Dendritic cell treated with granulocyte-macrophage colony-stimulating factor and Interleukin-4, amounts not matched to agents 40 ng/mL and 50 ng/mL, for 4 days (primary cell): ENCODE measurements around the gene ASPHD1.

Experiments
- H3K27ac Mint-ChIP-seq: one replicate; pipeline ENCODE4 v1.8.0; 2022; ENCODE audit warnings: mild to moderate bottlenecking, mixed read lengths
- H3K27me3 Mint-ChIP-seq: one replicate; pipeline ENCODE4 v1.8.0; 2022; ENCODE audit warnings: mild to moderate bottlenecking, mixed read lengths
- H3K36me3 Mint-ChIP-seq: one replicate; pipeline ENCODE4 v1.8.0; 2022; ENCODE audit warnings: low read depth, mixed read lengths
- H3K4me1 Mint-ChIP-seq: one replicate; pipeline ENCODE4 v1.8.0; 2022; ENCODE audit warnings: low read depth, mixed read lengths
- H3K4me3 Mint-ChIP-seq: one replicate; pipeline ENCODE4 v1.8.0; 2022; ENCODE audit warnings: mild to moderate bottlenecking, moderate library complexity, mixed read lengths
- H3K9me3 Mint-ChIP-seq: one replicate; pipeline ENCODE4 v1.8.0; 2022; ENCODE audit warnings: mixed read lengths
- intact Hi-C: fragments of 100-400 bp; cut with micrococcal nuclease; formaldehyde crosslinking; loops from one replicate; pipeline ENCODE4 v1.15.0; 2022

Gene ASPHD1, protein sequence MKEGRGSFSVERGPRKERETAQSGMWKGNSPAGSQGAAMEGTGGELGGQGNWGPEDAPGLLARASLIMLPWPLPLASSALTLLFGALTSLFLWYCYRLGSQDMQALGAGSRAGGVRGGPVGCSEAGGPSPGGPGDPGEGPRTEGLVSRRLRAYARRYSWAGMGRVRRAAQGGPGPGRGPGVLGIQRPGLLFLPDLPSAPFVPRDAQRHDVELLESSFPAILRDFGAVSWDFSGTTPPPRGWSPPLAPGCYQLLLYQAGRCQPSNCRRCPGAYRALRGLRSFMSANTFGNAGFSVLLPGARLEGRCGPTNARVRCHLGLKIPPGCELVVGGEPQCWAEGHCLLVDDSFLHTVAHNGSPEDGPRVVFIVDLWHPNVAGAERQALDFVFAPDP

DNA sequence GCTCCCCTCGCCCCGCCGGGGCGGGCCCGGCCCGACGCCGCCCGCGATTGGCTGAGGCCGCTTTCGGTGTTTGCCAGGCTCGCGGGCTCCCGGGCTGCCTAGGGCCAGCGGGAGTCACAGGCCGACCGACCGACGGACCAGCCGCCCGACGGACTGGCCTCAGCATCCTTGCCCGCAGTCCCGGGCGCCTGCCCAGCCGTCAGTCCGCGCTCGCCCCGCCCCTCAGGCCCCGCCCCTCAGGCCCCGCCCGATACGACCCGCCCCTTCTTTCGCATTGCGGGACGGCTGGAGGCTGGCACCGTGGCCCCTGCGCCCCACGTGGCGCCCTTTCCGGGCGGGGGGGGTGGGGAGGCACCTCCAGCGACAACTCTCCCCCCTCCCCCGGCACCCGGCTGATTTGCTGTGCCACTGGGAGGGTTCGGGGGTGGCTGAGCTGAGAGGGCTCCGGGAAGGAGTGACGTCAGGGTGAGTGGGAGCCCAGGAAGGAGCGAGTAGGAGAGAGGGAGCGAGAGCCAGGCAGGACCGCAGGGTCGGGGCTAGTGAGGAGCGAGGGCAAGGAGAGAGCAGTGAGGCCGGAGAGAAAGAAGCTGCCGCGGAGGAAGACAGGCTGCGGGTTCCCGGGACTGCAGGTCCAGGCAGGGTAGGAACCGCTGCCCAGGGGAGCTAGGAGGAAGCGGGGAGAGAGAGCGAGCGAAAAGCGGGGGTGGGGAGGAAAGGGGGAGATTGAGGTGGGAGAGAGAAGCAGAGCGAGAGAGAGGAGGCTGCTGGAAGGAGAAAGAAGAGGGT, at the start of gene ASPHD1:
TSS of gene ASPHD1 (plus strand) at position 387 of the 786 bp plus-strand sequence. CDS start 484 bp downstream, outside the sequence.
- intact Hi-C loops = loop anchor here (2.0 to 5.0 kb wide), 2 partner anchors 37 to 62 kb away; partner anchors contain the start of genes CDIPT and TMEM219
- no peaks in the 10 kb centered on the region for H3K9me3 Mint-ChIP-seq
- H3K27ac Mint-ChIP-seq = peak within 1 kb of the TSS; percentile 64
- H3K4me1 Mint-ChIP-seq = peaks cover 14% of the 10 kb centered on the region
- H3K27me3 Mint-ChIP-seq = peaks cover 56% of the 10 kb centered on the region
- H3K36me3 Mint-ChIP-seq = no peaks in the 10 kb centered on the region
- peak within 1 kb of the TSS; percentile 84 for H3K4me3 Mint-ChIP-seq

DNA sequence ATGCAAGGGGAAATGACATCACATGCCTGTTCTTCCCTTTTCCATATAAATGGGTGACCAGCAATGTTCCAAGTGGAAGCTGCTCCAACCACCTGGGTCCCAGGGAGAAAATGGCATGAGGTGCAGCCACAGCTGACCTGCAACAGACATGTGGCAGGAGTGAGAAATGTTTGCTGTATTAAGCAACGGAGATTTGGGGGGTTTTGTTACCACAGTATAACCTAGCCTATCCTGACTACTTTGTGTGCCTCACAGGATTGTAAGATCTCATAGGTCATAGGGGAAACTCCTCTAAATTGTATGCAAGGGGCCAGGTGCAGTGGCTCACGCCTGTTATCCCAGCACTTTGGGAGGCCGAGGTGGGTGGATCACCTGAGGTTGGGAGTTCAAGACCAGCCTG, 49.3 kb upstream of the ASPHD1 start:
- Mint-ChIP-seq H3K36me3 (peaks cover 50% of the 10 kb centered on the region), H3K4me3 (no peak overlapping the region), H3K27ac (no peak overlapping the region), H3K4me1 (peaks cover 14% of the 10 kb centered on the region), H3K9me3 (no peaks in the 10 kb centered on the region), H3K27me3 (no peaks in the 10 kb centered on the region)
- intact Hi-C loops = no loop called here

DNA sequence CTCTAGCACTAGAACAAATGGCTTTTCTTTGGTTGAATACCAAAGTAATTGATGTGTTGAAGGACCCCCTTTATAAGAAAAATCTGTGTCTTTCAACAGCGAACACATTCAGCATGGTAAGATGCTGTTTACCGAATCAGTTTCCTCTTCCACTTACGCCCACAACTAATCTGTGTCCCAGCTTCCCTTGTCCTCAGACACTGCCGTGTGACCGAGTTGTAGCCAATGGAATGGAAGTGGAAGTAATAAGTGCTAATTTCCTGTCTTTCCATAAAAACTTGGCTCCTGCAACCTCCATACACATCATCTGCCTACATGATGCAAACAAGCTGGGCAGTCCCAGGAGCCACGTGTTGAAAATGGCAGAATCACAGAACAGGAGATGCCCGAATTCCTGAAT, 47.6 kb upstream of the ASPHD1 start:
- no peak overlapping the region for H3K4me3 Mint-ChIP-seq
- no peak overlapping the region for H3K27ac Mint-ChIP-seq
- no peaks in the 10 kb centered on the region for H3K27me3 Mint-ChIP-seq
- peaks cover 14% of the 10 kb centered on the region for H3K4me1 Mint-ChIP-seq
- no peaks in the 10 kb centered on the region for H3K9me3 Mint-ChIP-seq
- peaks cover 35% of the 10 kb centered on the region for H3K36me3 Mint-ChIP-seq
- intact Hi-C loops = no loop called here

DNA sequence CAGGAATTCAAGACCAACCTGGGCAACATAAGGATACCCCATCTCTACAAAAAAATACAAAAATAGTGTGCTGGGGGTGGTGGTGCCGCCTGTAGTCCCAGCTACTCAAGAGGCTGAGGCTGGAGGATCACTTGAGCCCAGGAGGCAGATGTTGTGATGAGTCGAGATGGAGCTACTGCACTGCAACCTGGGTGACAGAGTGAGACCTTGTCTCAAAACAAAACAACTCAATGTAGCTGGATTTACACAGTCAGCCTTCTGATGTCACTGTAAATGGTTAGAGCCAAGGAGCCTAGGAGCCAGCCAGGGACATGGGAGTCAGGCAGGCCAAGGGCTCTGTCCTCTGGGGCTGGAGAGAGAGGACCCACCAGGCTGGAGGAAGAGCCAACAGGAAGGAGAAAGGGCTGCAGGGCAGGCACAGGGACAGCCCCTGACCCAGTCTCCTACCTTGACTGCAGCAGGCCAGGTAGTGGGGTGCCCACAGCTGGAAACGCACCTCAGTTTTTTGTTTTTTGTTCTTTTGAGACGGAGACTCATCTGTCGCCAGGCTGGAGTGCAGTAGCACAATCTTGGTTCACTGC, 45.7 kb upstream of the ASPHD1 start:
- peaks cover 14% of the 10 kb centered on the region for H3K4me1 Mint-ChIP-seq
- peak overlapping the region; percentile 36 for H3K27ac Mint-ChIP-seq

DNA sequence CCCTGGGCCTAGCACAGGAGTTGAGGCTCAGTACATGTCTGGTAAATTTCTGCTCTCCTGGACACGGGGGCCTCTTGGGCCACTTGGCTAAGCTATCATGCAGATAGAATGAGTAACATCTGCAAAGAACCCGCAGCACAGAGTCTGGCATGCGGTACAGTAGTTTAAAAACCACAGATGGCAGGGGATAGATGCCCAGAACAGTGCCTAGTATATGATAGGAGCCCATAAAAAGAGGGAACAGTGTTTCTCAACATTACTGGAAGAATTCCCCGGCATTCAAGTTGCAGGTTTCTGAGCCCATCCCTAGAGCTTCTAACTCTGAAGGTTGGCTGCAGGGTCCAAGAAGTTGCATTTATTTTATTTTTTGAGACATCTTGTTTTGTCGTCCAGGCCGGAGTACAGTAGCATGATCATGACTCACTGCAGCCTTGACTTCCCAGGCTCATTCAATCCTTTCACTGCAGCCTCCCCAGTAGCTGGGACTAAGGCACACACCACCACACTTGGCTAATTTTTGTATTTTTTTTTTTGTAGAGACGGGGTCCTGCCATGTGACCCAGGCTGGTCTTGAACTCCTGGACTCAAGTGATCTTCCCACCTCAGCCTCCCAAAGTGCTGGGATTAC, 43.0 kb upstream of the ASPHD1 start:
- Mint-ChIP-seq H3K27ac (no peak overlapping the region), H3K9me3 (no peaks in the 10 kb centered on the region), H3K4me3 (no peak overlapping the region), H3K4me1 (peaks cover 16% of the 10 kb centered on the region), H3K36me3 (peaks cover 43% of the 10 kb centered on the region), H3K27me3 (no peaks in the 10 kb centered on the region)
- intact Hi-C loops = no loop called here

More for the DNA sequence above, 45.7 kb upstream of the ASPHD1 start:
- no peaks in the 10 kb centered on the region for H3K27me3 Mint-ChIP-seq
- no peaks in the 10 kb centered on the region for H3K9me3 Mint-ChIP-seq
- peaks cover 35% of the 10 kb centered on the region for H3K36me3 Mint-ChIP-seq
- no peak overlapping the region for H3K4me3 Mint-ChIP-seq
- intact Hi-C loops = no loop called here

DNA sequence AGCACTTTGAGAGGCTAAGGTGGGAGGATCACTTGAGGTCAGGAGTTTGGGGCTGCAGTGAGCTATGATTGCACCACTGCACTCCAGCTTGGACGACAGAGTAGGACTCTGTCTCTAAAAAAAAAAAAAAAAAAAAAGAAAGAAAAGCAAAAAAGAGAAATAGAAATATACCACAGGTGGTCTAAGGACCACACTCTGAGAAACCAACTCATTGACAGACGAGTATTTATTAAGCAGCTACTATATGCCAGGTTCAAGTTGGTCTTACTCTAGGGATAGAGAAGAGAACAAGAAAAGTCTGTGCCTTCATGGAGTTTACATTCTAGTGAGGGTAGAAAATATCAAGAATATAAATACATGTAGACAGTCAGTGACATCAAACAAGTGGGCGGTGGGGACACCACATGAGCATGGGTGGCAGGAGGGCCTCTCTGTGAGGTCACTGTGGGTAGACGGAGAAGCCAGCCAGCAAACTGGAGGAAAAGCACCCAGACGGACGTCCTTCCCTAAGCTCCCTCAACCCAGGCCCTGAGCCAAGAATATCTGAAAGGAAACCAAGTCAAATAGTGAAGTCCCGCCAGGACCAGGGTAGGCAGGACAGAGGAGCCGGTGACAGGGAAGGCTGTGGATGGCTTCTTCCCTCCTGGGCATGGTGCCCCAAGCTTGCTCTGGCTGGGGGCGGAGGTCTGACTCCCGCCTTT, 42.0 kb upstream of the ASPHD1 start:
- no peaks in the 10 kb centered on the region for H3K27me3 Mint-ChIP-seq
- no peaks in the 10 kb centered on the region for H3K9me3 Mint-ChIP-seq
- peaks cover 49% of the 10 kb centered on the region for H3K36me3 Mint-ChIP-seq
- H3K27ac Mint-ChIP-seq = no peak overlapping the region
- H3K4me3 Mint-ChIP-seq = no peak overlapping the region
- intact Hi-C loops = no loop called here
- peaks cover 22% of the 10 kb centered on the region for H3K4me1 Mint-ChIP-seq

DNA sequence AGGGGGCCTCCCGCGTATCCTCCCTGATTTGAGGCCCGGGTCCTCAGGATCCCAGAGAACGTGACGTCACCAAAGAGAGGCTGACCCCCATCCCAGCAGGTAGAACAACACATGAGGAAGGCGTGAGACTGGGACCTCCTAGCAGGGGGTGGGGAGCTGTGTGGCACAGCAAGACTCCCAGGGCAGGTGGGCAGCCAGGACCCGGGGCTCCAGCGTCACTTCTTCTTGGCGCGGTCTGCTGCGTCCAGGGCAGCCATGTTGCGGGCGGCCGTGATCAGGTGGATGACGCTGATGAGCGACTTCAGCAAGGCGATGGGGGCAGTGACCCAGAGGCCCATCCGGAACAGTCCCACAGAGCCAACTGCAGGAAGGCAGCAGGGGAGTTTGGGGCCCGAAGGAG, 41.3 kb upstream of the ASPHD1 start:
- H3K27ac Mint-ChIP-seq = no peak overlapping the region
- H3K4me3 Mint-ChIP-seq = no peak overlapping the region
- H3K27me3 Mint-ChIP-seq = no peaks in the 10 kb centered on the region
- H3K36me3 Mint-ChIP-seq = peaks cover 49% of the 10 kb centered on the region
- no peaks in the 10 kb centered on the region for H3K9me3 Mint-ChIP-seq
- intact Hi-C loops = no loop called here
- peaks cover 29% of the 10 kb centered on the region for H3K4me1 Mint-ChIP-seq

DNA sequence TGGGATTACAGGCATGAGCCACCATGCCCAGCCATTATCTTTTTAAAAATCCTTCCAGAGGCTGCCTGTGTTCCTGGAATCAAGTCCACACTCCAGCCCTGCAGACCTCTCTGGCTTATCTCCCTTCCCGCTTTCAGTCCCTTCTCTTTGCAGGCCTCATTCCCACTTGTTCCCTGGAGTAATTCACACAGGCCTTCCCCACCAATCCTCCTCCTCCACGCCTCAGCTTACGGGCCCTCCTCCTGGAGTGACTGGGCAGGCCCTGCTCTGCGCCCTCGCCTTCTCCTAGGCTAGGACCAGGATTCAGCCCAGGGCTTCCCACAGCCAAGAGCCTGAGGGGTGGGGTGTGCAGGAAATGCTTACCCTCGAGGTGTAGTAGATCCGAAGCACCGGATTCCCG, 40.1 kb upstream of the ASPHD1 start:
- Mint-ChIP-seq H3K27ac (no peak overlapping the region), H3K9me3 (no peaks in the 10 kb centered on the region), H3K27me3 (no peaks in the 10 kb centered on the region), H3K4me3 (no peak overlapping the region), H3K4me1 (peaks cover 29% of the 10 kb centered on the region), H3K36me3 (peaks cover 49% of the 10 kb centered on the region)
- intact Hi-C loops = loop anchor here (5.0 kb wide), 1 partner anchor 38 kb away; the partner anchor contains the start of gene MVP

DNA sequence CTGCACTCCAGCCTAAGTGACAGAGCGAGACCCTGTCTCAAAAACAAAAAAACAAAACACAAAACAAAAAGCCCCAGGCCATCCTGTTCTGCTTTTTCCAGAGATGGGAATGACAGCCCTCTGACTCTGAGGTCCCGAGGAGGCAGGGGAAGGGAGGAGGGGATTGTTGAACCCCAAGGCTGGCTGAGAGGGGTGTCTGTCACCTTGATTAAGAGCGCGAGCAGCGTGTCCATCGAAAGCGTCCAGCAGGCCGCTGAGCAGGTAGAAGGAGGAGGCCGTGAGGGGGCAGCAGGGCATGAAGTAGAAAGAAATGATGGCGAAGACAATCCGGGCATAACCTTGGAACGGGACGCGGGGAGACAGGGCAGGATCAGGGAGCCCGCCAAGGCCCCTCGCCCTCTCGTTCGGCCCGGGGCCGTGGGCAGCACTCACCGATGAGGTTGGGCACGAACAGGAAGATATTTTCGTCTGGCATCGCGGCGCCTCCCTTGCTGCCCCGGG, 37.9 kb upstream of the ASPHD1 start:
- H3K27me3 Mint-ChIP-seq = peaks cover 2% of the 10 kb centered on the region
- intact Hi-C loops = loop anchor here (2.0 to 5.0 kb wide), 2 partner anchors 38 to 40 kb away; partner anchors contain the start of genes ASPHD1 and MVP
- no peaks in the 10 kb centered on the region for H3K9me3 Mint-ChIP-seq
- peaks cover 29% of the 10 kb centered on the region for H3K4me1 Mint-ChIP-seq
- H3K36me3 Mint-ChIP-seq = peaks cover 49% of the 10 kb centered on the region
- peak overlapping the region; percentile 96 for H3K4me3 Mint-ChIP-seq
- peak overlapping the region; percentile 98 for H3K27ac Mint-ChIP-seq

DNA sequence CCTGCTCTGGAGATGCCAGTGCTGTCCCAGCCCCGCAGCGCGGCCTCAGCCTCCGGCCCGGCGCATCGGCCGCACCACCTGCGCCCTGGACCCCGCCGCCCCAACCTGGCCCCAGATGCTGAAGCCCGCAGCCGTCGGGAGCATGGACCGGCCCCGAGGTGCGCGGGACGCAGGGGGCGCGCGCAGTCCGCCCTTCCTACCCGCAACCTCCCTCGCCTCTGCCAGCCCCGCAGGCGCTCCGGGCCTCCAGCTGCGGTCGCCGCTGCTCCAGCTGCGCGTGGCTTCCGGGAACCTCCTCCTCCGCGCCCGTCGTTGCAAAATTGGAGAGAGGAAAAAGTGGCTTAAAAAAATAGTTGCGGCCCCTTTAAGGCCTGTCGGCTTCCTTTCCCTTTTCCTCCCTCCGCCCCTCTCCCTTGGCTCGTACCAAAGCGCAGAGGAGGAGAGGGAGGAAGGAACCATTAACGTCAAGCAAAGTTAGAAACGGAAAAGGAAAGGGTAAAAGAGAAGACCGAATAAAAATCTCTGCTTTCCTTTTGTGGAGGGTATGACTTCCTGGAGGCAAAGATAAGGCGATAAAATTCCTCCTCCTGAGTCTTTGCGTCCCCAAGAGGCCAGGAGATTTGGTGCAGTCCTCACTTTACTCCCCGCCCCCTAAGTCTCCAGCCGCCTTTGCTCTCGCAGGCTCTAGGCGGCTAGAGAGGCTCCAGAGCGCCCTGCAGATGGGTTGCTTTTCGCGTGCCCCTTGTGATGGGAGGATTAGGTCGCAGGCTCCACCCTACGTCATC, 37.2 kb upstream of the ASPHD1 start, which contains the start of gene CDIPT:
TSS of gene CDIPT (minus strand) at position 343 of the 785 bp plus-strand sequence. CDS start 369 bp downstream, outside the sequence.
- H3K4me1 Mint-ChIP-seq = peaks cover 29% of the 10 kb centered on the region
- no peaks in the 10 kb centered on the region for H3K9me3 Mint-ChIP-seq
- H3K4me3 Mint-ChIP-seq = peak within 1 kb of the TSS; percentile 96
- H3K36me3 Mint-ChIP-seq = peaks cover 43% of the 10 kb centered on the region
- peaks cover 5% of the 10 kb centered on the region for H3K27me3 Mint-ChIP-seq
- intact Hi-C loops = loop anchor here (1.0 to 5.0 kb wide), 4 partner anchors 38 to 110 kb away; partner anchors contain the start of genes ASPHD1, MVP and TAOK2
- peak within 1 kb of the TSS; percentile 98 for H3K27ac Mint-ChIP-seq

DNA sequence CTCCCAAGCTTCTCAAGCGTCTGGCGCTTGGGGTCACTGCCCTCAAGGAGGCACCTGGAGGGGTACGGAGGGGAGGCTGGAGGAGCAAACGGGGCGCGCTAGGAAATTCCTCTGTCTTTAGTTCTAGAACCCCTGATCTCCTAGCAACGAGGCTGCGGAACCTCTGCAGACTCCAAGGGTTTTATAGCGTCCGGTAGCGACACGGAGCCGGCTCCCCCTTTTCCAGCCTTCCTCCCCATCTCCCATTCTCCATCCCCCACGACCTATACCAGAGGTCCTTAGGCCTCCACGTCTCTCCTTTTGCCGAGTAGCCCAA, 36.7 kb upstream of the ASPHD1 start:
- Mint-ChIP-seq H3K27me3 (peaks cover 5% of the 10 kb centered on the region), H3K4me3 (peak overlapping the region; percentile 96), H3K36me3 (peaks cover 37% of the 10 kb centered on the region), H3K9me3 (no peaks in the 10 kb centered on the region), H3K4me1 (peaks cover 29% of the 10 kb centered on the region), H3K27ac (peak overlapping the region; percentile 98)
- intact Hi-C loops = loop anchor here (1.0 to 5.0 kb wide), 4 partner anchors 37 to 110 kb away; partner anchors contain the start of genes ASPHD1, MVP and TAOK2

DNA sequence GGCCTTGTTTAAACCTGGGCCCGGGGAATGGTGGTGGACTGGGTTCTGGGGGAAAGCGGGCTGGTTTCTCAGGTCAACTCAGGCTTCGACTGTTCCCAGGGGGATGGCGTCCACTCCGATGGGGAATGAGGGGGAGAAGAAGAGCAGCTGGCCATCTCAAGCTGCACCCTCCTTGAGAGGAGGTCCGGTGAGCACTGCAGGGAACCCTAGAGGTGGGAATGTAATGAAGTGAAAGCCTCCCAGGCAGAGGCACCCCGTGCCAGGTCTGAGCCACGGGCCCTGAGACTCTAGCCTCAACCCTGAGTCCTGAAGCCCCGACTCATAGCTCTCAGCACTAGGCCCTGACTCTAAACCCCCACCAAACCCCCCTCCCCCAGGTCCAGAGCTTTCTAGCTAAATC, 36.1 kb upstream of the ASPHD1 start:
- H3K9me3 Mint-ChIP-seq = no peaks in the 10 kb centered on the region
- H3K4me3 Mint-ChIP-seq = no peak overlapping the region
- H3K27ac Mint-ChIP-seq = no peak overlapping the region
- H3K27me3 Mint-ChIP-seq = peaks cover 5% of the 10 kb centered on the region
- H3K4me1 Mint-ChIP-seq = peaks cover 29% of the 10 kb centered on the region
- intact Hi-C loops = loop anchor here (5.0 kb wide), 1 partner anchor 42 kb away; the partner anchor contains the start of gene MVP
- H3K36me3 Mint-ChIP-seq = peaks cover 31% of the 10 kb centered on the region
